SH-SY5Y (cell line): ENCODE measurements around the gene SCN5A.

Experiments used
- GATA2 ChIP-seq: IDR thresholded peaks from 2 replicates; pipeline ENCODE4 v1.6.1; 2011; ENCODE audit warnings: mild to moderate bottlenecking, low read depth, low read length
- GATA3 ChIP-seq: IDR thresholded peaks from 2 replicates; pipeline ENCODE4 v1.6.1; 2011; ENCODE audit warnings: low read depth, mild to moderate bottlenecking, low read length, moderate library complexity

Gene SCN5A

DNA sequence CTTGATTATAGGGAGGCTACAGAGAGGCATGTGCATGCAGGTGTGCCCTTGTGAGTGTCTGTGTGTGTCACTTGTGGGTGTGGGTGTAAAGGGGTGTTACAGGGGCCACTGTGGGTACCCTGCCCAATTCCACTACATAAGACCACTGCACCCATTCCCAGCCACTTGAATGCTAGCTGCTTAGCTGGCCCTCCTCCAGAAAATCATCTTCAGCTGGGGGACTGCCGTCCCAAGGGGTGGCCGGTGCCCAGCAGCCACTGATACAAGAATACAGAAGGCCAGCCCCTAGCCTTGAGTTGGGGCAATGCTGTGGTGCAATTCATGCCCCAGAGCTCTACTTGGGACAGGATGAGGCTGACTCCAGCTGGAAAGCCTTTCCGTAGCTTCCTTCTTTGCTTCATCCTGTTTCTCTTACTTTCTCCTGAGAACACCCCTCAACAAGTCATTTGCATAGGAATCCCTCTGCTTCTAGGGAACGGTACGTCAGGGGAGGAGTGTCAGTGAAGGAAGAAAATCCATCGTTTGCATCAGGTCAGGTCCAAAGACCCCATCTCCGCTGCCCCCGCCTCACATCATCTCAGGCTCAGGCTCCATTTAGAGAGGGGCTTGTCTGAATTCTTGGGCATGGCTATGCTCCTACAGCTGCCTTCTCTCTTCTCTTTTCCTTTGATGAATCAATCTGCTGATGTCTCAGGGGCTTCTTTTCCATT, 72.0 kb downstream of the SCN5A start:
- TF ChIP-seq GATA2 = no peak
- TF ChIP-seq GATA3 = no peak

DNA sequence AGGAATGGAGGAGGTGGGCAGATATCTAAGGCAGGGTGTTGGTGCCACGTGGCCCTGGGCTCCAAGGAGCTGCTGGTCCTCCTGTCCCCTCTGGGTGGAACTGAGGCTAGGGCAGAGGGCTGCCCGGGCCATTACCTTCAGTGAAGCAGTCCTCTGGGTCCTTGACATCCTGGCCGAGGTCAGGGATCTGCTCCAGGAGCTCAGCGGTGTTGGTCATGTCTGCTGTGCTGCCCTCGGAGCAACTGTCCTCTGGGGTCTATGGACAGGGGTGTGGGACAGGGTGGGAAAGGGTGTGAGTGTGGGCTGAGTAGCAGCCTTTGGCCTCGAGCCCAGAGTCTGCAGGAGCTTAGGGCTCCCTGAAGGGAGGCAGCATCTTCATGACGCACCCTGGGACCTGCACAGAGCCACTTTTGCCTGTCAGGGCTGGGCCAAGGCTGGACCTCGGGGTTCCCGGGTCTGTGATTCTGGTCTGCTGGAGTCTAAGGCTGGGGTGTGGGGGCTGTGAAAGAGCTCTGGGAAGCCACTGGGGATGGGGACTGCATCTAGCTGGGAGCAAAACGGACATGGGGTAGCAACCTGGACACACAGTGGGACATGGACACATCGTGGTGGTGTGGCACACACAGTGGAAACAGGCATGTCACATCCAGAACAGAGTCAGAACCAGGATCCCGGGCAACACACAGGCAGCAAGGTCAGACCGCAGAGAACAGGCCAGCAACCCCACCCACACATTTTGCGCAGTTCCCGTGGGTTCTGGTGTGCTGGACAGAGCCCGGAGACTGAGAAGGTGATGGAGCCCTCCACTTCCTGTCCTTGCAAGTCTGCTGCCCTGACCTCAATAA, 72.7 kb downstream of the SCN5A start:
- TF ChIP-seq GATA3 (no peak), GATA2 (no peak)

DNA sequence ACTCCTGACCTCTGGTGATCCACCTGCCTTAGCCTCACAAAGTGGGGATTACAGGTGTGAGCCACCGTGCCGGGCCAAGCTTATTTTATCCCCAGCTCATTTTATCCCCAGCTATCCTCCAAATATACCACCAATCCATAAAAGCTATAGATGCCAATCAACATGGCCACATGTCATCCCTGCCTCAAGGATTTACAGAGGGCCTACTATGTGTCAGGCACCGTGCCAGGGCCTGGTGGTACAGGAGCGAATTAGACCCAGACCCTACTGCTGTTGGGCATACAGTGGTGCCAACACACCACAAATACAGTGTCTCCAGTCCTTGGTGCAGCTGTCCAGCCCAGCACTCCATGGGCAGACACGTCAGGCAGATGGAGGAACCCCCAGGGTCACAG, 73.4 kb downstream of the SCN5A start:
- no peak for TF ChIP-seq GATA2

DNA sequence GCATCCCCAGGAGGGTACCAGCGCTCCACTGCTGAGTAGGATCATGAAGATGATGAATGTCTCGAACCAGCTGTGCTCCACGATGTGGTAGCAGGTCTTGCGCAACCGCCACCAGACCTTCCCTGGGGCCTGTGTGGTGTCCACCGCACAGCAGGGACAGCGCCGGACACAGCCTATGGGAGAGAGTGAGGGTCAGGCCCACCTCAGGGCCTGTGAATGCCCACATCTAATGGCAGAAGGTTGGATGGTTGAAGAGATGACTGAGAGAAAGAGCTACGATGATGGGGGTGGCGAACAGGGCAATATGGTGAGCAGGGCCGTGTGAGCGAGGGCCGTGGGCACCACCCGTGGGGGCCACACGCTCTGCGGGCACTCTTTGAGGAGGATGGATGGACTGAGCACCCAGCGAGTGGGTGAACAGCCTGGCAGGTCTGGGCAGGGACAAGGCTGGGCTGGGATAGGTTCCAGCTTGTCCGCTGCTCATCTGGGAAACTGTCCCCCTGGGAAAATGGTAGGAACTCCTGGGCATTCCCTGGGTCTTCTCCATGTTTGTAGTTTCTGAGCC, 74.1 kb downstream of the SCN5A start:
- TF ChIP-seq GATA3 = no peak

DNA sequence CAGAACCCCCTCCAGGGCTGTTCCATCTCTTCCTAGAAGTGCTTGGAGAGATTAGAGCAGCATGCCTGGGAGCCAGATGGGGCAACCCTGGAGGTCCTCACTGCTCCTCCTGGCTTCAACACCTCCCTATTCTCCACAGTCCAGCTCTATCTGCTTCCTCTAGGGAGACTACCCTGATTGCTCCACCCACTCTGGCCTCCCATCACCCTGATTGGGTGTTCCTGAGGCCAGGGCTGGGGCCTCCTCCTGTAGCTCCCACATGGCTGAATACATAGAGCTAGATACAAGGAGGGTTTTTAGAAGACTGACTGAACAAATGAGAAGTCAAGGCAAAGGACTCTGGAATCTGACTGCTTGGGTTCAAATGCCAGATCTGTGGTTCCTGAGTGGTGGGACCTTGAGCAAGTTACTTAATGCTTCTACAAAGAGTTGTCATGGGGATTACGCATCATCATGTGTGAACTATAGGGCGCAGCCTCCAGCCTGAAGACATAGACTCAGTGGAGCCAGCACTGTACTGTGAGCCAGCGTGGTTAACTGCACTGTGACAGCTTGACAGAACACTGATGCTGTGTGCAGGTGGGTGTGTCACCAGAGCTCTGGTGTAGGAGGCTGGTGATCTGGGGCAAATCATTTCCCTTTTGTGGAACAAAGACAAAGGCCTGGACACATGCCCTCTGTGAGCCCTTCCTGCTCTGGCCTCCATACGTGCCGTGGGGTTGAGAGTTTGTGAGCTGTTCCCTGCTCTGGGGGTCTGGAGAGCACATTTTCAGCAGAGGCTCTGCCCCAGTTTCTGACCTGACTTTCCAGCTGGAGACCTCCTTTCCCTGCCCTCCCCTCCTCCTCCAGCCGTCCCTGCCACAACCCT, 74.8 kb downstream of the SCN5A start:
- no peak for TF ChIP-seq GATA2
- TF ChIP-seq GATA3 = no peak

DNA sequence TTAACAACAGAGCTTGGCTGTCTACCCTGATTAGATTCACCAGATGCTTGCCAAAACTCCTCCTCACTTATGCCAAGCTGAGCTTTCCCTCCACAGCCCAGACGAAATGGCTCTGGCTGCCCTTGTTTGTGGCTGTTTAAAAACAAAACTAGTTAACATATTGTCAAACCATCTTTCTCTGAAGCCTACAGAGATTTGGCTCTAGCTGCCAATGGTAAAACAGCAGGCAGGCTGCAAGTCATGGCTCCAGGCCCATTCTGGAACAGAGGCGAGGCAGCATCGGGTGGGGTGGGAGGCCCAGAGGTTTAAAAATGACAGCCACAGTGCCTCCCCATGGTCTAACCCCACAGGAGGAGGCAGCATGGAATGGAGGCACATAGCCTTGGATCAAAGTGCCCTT, 75.9 kb downstream of the SCN5A start:
- TF ChIP-seq GATA2 = no peak
- TF ChIP-seq GATA3 = no peak

DNA sequence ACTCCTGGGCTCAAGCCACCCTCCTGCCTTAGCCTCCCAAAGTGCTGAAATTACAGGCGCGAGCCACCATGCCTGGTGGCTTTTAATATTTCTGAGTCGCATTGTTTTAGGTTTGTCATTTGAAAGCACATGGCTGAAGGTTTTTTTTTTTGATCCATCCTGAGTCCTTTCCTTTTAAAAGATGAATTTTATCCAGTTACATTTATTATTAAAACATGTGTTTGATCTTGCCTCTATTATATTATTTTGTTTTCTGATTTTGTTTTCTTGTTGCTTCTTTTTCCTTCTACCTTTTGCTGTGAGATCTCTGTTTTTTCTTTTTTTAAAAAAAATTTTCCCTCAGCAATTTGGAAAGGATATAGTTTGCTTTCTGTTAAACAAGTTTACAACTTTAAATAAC, 76.4 kb downstream of the SCN5A start:
- TF ChIP-seq GATA3 (no peak), GATA2 (no peak)

DNA sequence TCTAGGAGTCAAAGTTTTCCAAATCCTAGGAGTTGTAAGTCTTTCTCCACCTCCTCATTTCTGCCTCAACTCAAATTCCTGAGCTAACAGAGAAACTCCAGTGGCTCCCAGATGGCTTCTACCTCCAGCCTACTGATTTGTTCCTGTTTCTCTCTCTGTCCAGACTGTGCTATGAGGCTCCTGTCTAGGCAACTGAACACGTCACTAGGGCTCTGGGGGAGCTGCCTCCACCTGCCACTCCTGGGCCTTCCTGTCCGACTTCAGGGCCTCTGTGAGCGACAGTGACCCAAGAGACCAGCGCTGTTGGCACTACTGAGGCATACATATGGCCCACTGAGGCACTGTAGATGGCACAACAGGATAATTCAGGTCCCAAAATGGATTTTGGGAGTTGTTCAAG, 82.0 kb downstream of the SCN5A start:
- no peak for TF ChIP-seq GATA2
- no peak for TF ChIP-seq GATA3

DNA sequence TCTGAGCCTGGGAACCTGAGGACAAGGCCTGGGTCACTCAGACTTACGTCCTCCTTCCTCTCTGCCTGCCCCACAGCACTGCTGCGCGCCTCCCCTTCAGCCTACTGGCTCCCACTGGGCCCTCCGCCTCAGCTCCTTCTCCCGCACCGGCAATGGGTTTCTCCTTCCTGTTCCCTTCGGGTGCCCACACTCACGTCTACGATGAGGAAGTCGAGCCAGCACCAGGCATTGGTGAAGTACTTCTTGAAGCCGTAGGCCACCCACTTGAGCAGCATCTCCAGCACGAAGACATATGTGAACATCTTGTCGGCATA, 83.3 kb downstream of the SCN5A start:
- TF ChIP-seq GATA3 (no peak), GATA2 (no peak)

DNA sequence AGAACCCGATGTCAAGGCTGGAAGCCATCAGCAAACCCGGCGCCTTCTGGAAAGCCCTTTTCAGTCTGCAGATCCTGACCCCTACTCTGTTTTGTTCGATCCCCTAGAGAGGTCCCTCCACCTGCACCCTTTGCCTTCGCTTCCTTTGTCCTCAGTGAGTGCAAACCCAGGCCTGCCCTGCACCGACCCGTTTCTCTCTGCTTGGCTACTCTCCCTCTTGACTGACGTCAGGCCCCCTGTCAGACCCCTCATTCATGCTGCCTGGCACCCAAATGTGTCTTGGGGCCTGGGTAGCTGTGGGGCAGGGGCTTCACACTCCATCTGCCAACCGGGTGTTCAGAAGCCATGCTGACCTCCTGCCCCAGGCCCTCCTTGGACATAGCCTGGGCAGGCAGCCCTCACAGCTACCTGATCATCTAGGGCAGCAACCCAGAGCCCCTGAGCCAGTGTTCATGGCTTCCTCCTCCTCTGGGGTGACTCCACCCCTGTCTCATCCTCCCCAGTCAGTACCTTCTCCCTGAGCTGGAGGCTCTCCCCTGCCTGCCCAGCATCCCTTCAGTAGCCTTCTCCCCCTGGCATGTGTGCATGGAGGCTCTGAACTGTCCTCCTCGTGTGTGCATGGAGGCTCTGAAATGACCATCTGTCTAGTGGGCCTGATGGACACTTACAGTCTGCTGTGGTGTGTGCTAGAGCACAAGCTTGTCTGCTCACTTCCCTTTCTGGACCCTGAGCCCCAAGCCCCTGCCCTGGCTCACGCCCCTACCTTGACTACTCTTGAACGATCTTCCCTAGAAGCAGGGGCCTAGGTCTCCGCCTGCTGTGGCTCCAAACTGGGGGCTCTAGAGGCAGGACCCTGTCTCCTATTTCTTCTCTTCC, 83.9 kb downstream of the SCN5A start:
- no peak for TF ChIP-seq GATA2
- TF ChIP-seq GATA3 = no peak

DNA sequence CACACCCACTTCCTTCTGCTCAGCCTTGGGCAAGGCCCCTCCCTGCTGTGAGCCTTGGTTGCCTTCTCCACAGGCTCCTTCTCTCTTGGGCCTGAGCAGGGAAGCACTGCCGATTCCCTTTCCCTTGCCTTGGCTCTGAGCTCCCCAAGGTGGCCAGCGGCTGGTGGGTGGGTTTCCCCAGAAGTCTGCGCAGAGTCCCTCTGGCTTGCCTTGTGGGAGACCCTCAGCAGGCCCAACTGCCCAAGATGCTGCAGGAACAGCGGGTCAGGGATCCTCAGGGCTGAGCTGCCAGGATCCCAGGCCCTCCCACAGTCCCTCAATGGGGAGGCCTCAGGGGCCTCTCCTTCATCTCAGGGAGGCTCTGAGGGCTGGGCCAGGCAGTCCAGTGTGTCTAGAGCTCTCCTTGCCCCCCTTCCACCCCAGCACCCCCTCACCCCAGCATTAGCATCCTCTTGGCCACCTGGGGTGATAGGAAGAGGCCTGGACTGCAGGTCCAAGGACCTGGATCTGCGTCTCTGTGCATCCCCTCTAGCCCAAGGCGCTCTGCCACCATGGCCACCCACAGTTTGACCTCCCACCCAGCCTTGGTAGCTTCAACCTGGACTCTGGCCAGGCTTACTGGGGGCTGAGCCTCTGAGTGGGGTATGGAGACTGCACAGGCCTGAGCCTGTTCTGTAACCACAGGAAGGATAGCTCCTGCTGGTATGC, 84.7 kb downstream of the SCN5A start:
- TF ChIP-seq GATA3 (no peak), GATA2 (no peak)

DNA sequence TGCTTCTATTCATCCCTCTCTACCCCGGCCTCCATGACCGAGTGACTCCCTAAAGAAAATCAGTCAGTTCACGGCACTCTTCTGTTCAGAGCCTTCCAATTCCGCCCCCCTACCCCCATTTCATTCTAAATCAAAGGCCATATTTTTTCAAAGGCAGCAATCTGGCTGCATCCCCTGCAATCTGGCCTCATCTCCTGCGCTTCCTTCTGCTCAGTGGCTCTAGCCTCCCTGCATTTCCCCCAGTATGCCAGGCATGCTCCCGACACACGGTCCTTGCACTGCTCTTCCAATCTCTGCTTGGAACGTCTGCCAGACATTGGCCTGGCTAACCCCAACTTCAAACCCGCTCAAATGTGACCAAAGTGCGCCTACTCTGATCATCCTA, 85.6 kb downstream of the SCN5A start:
- no peak for TF ChIP-seq GATA2

DNA sequence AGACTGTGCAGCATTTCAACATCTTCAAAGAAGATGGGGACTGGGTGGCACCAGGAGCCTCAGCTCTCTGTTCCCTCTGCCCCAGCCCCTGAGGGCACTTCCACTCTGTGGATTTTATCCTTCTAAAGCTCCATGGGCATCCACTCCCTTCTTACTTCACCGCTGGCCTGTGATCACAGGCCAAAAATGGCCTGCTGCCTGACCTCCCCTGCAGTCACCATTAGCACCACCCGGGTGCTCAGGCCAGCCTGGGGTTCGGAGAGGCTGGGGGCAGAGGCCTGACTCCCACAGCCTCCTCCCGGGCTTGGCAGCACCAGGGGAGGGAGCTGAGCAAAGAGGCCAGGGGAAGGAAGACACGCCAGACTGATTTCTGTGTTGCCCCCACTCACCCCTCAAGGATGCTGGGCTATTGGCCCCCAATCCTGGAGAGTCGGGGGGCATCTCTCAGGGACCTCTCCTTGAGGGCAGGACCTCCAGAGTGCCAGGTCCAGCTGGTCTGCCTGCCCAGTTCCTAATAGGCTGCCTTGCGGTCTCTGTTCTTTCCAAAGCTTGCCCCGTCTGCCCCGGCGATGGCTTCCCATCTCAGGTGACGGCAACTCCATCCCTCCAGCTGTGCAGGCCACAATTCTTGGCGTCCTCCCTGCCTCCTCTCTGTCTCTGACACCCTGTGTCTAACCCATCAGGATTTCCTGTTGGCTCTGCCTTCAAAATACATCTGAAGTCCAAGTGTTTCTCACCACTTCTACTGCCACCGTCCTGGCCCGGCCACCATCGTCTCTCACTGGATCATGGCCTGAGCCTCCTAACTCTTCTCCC, 86.2 kb downstream of the SCN5A start:
- no peak for TF ChIP-seq GATA2
- no peak for TF ChIP-seq GATA3
